Thoracic aorta (tissue), 2 donors: ENCODE measurements around the gene SLC6A6. TPM values are rescaled to one million over a fixed set of nuclear protein-coding genes. Genes with fewer than 3 reads are reported as not detected.

Experiments
- ATAC-seq: fragments of 150-250 bp; one replicate; pipeline ENCODE4 v1.8.0; 2017; ENCODE audit warnings: low read depth; ENCODE audit not compliant: insufficient number of reproducible peaks, low FRiP score
- DNase-seq: peaks from one replicate; pipeline ENCODE4 v3.0.0-alpha.2; 2020; ENCODE audit warnings: low spot score
- H3K27ac ChIP-seq, 2 donors: fragments of 200-600 bp; sonication (generic); 1 replicate in 1 of 2; 2 replicates in 1 of 2; pipeline ENCODE4 v1.5.1; 2016; ENCODE audit warnings: mild to moderate bottlenecking in 2 of 2, moderate library complexity in 2 of 2
- H3K27me3 ChIP-seq: fragments of 200-600 bp; sonication (generic); replicated peaks from 2 replicates; pipeline ENCODE4 v1.6.0; 2016; ENCODE audit warnings: mild to moderate bottlenecking; ENCODE audit not compliant: insufficient read depth
- H3K36me3 ChIP-seq: fragments of 200-600 bp; sonication (generic); one replicate; pipeline ENCODE4 v1.5.1; 2016
- H3K4me1 ChIP-seq, 2 donors: fragments of 200-600 bp; sonication (generic); 1 replicate in 1 of 2; 2 replicates in 1 of 2; pipeline versions ENCODE4 v1.5.1 to v1.6.0; 2016; ENCODE audit warnings: low read depth in 2 of 2, mild to moderate bottlenecking in 1 of 2; ENCODE audit not compliant: control insufficient read depth in 1 of 2
- H3K4me3 ChIP-seq: fragments of 200-600 bp; sonication (generic); 2 replicates; pipeline ENCODE4 v1.5.1; 2016; ENCODE audit warnings: mild to moderate bottlenecking
- H3K9me3 ChIP-seq: fragments of 200-600 bp; sonication (generic); 2 replicates; pipeline ENCODE4 v1.5.1; 2016
- total RNA-seq, 2 donors: library from RNA; depleted of rRNA; stranded (reverse); fragments of >200 nt; gene quantifications; one replicate each; pipeline versions ENCODE4 v1.1.0 to v1.2.3, GENCODE V29; 2016
- TF ChIP-seq, protein P1 (sequence below): fragments of 200-600 bp; sonication (generic); IDR thresholded peaks from one replicate; pipeline ENCODE4 v1.5.1; 2019; ENCODE audit warnings: antibody characterized with exemption

The SLC6A6 gene
- total RNA-seq, 2 donors from 2014 or later: 33.5 to 45.5 TPM

DNA sequence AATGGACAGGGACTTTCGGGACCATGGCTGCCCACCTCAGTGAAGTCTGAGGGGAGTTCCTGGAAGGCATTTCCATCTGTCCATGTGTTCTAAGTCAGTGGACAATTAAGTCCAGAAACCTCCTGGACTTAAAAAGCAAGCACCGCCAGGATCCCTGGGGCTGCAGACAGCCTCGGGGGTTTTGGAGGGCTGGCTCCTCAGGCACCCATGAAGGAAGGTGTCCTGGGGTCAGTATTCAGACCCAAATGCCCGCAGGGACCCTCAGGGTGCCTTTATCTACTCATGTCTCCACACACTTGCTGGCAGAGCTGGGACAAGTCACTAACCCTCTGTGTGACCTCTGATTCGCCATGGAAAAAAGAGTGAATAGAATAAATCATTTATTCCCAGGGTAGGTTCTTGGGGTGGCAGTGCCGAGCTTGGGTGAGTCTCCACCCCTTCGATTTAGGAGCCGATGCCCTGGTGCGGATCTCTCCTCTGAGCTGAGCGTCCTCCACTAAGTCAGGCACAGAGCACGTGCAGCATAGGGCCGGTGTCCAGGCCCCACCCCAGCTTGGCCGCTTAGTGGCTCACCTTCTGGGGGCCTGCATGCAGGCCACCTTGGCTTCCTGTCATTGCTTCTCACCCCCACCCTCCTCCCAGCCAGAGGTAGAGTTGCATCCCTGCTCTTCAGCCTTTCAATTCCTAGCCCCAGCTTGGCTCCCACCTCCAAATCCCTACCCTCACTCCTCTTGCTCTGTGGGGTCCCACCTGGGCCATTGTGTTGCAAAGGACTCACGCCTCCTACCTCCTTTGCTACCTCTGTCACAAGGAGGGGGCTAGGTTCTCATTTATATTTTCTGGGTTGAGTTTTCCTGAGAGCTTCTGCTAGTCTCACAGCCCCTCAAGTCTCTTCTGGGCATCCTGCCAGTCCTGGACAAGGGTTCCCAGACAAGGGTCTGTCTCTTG, 19.9 kb downstream of the SLC6A6 start:
- Histone ChIP-seq H3K4me3 (no peak overlapping the region), H3K36me3 (no peaks in the 10 kb centered on the region), H3K27me3 (no peaks in the 10 kb centered on the region), H3K4me1 (peaks cover 0 to 5% of the 10 kb centered on the region in 2 donors), H3K27ac (no peak overlapping the region), H3K9me3 (no peaks in the 10 kb centered on the region)
- TF ChIP-seq, protein P1, sequence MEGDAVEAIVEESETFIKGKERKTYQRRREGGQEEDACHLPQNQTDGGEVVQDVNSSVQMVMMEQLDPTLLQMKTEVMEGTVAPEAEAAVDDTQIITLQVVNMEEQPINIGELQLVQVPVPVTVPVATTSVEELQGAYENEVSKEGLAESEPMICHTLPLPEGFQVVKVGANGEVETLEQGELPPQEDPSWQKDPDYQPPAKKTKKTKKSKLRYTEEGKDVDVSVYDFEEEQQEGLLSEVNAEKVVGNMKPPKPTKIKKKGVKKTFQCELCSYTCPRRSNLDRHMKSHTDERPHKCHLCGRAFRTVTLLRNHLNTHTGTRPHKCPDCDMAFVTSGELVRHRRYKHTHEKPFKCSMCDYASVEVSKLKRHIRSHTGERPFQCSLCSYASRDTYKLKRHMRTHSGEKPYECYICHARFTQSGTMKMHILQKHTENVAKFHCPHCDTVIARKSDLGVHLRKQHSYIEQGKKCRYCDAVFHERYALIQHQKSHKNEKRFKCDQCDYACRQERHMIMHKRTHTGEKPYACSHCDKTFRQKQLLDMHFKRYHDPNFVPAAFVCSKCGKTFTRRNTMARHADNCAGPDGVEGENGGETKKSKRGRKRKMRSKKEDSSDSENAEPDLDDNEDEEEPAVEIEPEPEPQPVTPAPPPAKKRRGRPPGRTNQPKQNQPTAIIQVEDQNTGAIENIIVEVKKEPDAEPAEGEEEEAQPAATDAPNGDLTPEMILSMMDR: no peak
- no peak for DNase-seq
- no peak for ATAC-seq

DNA sequence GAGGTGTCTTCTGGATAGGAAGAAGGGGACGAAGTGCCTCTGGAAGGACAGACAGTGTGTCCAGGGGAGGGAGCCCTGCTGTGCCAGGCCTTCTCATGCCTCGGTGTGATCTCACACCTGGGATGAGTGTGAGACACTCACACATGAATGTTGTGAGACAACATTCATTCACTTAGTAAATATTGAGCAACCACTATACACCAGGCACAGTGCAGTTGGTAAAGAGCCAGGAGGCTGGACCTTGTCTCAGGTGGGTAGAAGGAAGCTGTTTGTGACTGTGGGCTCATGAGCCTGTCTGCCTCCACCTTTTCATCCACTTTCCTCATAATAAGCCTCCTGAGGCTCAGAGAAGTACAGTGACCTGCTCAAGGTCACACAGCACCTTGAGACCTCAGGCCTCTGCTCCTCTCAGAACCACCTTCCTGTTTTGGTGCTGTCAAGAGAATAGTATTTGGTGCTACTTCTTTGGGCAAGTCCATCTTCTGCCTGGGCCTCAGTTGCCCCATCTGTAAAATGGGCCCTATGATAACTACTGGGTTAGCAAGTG, 20.9 kb downstream of the SLC6A6 start:
- TF ChIP-seq, protein P1: no peak
- no peak for DNase-seq
- Histone ChIP-seq H3K27ac (no peak overlapping the region), H3K4me1 (peaks cover 0 to 5% of the 10 kb centered on the region in 2 donors), H3K4me3 (no peak overlapping the region), H3K9me3 (no peaks in the 10 kb centered on the region), H3K27me3 (no peaks in the 10 kb centered on the region), H3K36me3 (no peaks in the 10 kb centered on the region)
- no peak for ATAC-seq

DNA sequence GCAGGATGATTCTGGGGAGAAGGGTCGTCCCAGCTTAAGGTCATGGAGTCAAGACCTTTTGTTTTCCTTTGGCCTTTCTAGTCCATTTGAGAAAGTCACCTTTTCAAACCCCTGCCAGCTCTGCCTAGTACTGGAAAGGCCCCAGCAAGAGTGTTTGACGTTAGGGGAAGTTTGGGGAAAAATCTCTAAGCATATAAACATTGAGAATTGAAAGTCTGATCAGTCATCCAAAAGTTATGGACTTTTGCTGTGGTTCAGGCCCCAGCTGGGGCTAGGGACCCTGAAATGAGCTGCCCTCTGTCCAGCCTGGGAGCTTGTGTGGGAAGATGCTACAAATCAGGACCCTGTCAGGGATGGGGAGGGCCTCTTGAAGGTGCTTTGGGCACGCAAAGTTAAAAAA, 21.6 kb downstream of the SLC6A6 start:
- no peak overlapping the region for H3K27ac ChIP-seq
- H3K27me3 ChIP-seq: no peaks in the 10 kb centered on the region
- TF ChIP-seq, protein P1: no peak
- H3K36me3 ChIP-seq: no peaks in the 10 kb centered on the region
- no peaks in the 10 kb centered on the region for H3K9me3 ChIP-seq
- no peak for ATAC-seq
- no peak for DNase-seq
- H3K4me3 ChIP-seq: no peak overlapping the region
- peaks cover 0 to 5% of the 10 kb centered on the region in 2 donors for H3K4me1 ChIP-seq

DNA sequence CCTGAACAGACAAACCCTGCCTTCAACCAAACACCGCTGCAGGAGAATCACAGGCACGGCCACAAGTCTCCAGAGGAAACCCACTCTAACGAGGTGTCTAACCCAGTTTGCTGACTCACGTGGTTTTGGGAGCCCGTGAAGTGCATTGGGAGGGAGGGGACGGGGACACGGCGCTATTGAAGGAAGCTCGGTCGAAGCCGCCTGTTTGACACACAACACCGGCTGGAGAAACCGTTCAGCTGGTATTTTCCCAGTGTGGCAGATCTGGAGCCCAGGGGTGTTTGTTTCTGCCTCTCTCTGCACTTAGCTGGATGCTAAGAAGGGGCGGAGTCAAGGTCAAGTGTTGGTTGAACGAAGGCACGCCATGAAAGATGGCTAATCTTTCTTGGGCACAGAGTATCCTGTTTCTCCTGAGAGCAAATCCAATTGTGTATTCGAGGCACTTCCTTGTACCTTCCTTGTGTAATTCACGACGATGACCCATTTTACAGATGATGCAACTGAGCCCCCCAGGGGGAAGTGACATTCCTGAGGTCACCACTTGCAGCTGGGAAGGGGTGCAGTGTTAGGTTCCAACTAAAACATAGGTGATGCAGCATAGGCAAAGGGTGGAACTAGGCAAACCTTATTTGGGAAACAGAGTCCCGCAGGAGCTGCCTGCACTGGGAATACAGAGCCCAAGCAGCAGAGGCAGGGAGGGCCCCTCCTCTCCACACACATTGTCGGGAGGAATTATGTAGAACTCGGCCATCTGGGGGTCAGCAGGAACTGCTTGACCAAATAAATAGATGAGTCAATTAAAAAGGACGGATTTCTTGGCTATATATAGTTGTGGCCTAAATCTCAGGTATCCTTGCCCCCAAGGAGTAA, 22.5 kb downstream of the SLC6A6 start:
- Histone ChIP-seq H3K27ac (no peak overlapping the region), H3K4me1 (peaks cover 0 to 5% of the 10 kb centered on the region in 2 donors)

More for the DNA sequence above, 22.5 kb downstream of the SLC6A6 start:
- DNase-seq (no peak), ATAC-seq (no peak)
- Histone ChIP-seq H3K27me3 (no peaks in the 10 kb centered on the region), H3K9me3 (no peaks in the 10 kb centered on the region), H3K36me3 (no peaks in the 10 kb centered on the region), H3K4me3 (no peak overlapping the region)
- TF ChIP-seq, protein P1: no peak
